ENCODE measurements around the gene ENTPD5.

- TF ChIP-seq GATA3 (IDR thresholded peaks at IDR 0.05; ENCODE audit: low read depth, low read length) (no peak), GATA2 (IDR thresholded peaks at IDR 0.05; ENCODE audit: low read depth, low read length) (no peak)
Measured at GRCh38 chr14:73968885-73969284, 50.2 kb downstream of the ENTPD5 start.

All from SH-SY5Y (cell line).